HCT116 (cell line): Measurements from ENCODE around the gene BCL11B. TPM values are rescaled to one million over a fixed set of nuclear protein-coding genes. Genes with fewer than 3 reads are reported as not detected.

Experiments
- ATAC-seq: fragments of 200-7000 bp; cut with Tn5 transposase; 2 replicates; pipeline ENCODE4 v1.9.1; 2020; ENCODE audit warnings: mild to moderate bottlenecking, moderate library complexity
- BruUV-seq: library from RNA; stranded (reverse); fragments of 400-500 nt; replicated peaks from 2 replicates; lab custom pipeline; 2021; lab: Mats Ljungman, UMichigan
- CTCF ChIA-PET: fragments of 300-600 bp; sonication (Branson Sonifier 250); formaldehyde crosslinking; loops from one replicate; lab custom pipeline; 2021; ENCODE audit warnings: antibody characterized with exemption; lab: Charles Lee
- POLR2A ChIA-PET: fragments of 300-600, 350-600 bp; sonication (Branson Sonifier 250); formaldehyde crosslinking; loops from one replicate; lab custom pipeline; 2021; ENCODE audit warnings: antibody characterized with exemption; lab: Charles Lee
- RAD21 ChIA-PET, 2 experiments: fragments of 300-600 bp; sonication (Branson Sonifier 250); formaldehyde crosslinking; loops; one replicate each; lab custom pipeline; 2023; ENCODE audit warnings: low total read pairs in 2 of 2; ENCODE audit not compliant: uncharacterized antibody in 2 of 2, unreplicated experiment in 2 of 2, low non-redundant PET in 1 of 2; lab: Charles Lee
- DNase-seq: peaks from one replicate; pipeline ENCODE4 v3.0.0-alpha.2; 2010; ENCODE audit warnings: low read depth, low spot score
- H2AFZ ChIP-seq: fragments of 200-600 bp; shearing (Covaris generic), sonication (generic); 2 replicates; pipeline ENCODE4 v1.6.1; 2017; ENCODE audit warnings: low read depth, mixed run types, mixed read lengths, antibody characterized with exemption, low read length; ENCODE audit not compliant: poor library complexity, severe bottlenecking
- H3K27ac ChIP-seq: 2 replicates; pipeline ENCODE4 v1.5.1; 2012; ENCODE audit warnings: low read depth, low read length
- H3K27me3 ChIP-seq: fragments of 200-600 bp; sonication (generic); 2 replicates; pipeline ENCODE4 v1.6.1; 2016; ENCODE audit warnings: mixed run types, low read length, mixed read lengths; ENCODE audit not compliant: insufficient read depth
- H3K36me3 ChIP-seq, 2 experiments: fragments of 200-500 bp in 1 of 2; fragments of 200-600 bp in 1 of 2; sonication (Bioruptor generic) in 1 of 2; sonication (generic) in 1 of 2; 2 replicates each; pipeline versions ENCODE4 v1.5.1 to v1.6.1; 2014 to 2016; ENCODE audit warnings: low read length in 2 of 2, inconsistent platforms in 1 of 2, mixed read lengths in 1 of 2, mixed run types in 1 of 2; ENCODE audit not compliant: insufficient read depth in 2 of 2, control insufficient read depth in 1 of 2
- H3K4me1 ChIP-seq, 2 experiments: fragments of 200-600 bp in 1 of 2; sonication (generic) in 1 of 2; 2 replicates each; pipeline versions ENCODE4 v1.5.1 to v1.6.1; 2012 to 2017; ENCODE audit warnings: low read length in 2 of 2, inconsistent platforms in 1 of 2, mild to moderate bottlenecking in 1 of 2, mixed read lengths in 1 of 2, mixed run types in 1 of 2, moderate library complexity in 1 of 2; ENCODE audit not compliant: insufficient read depth in 2 of 2, control insufficient read depth in 1 of 2
- H3K4me2 ChIP-seq: fragments of 200-600 bp; sonication (generic); 2 replicates; pipeline ENCODE4 v1.6.1; 2017; ENCODE audit warnings: mixed run types, low read length, mixed read lengths
- H3K4me3 ChIP-seq, 2 experiments: fragments of 200-600 bp in 1 of 2; sonication (generic) in 1 of 2; replicated peaks in 1 of 2; 2 replicates each; pipeline ENCODE4 v1.5.1; 2011 to 2016; ENCODE audit warnings: low read length in 2 of 2, control low read depth in 1 of 2, low read depth in 1 of 2, mild to moderate bottlenecking in 1 of 2, mixed read lengths in 1 of 2, mixed run types in 1 of 2
- H3K79me2 ChIP-seq: fragments of 200-600 bp; sonication (generic); 2 replicates; pipeline ENCODE4 v1.6.1; 2017; ENCODE audit warnings: mild to moderate bottlenecking, mixed run types, low read length, moderate library complexity, mixed read lengths; ENCODE audit not compliant: insufficient read depth
- H3K9ac ChIP-seq: fragments of 200-600 bp; sonication (generic); 2 replicates; pipeline ENCODE4 v1.6.1; 2016; ENCODE audit warnings: low read length, mixed read lengths
- H3K9me2 ChIP-seq: fragments of 200-600 bp; sonication (generic), shearing (Covaris generic); 2 replicates; pipeline ENCODE4 v1.6.1; 2017; ENCODE audit warnings: mixed run types, mild to moderate bottlenecking, moderate library complexity; ENCODE audit not compliant: insufficient read depth
- H3K9me3 ChIP-seq, 2 experiments: fragments of 200-500 bp in 1 of 2; fragments of 200-600 bp in 1 of 2; sonication (Bioruptor generic) in 1 of 2; sonication (generic) in 1 of 2; 2 replicates each; pipeline ENCODE4 v1.6.1; 2014 to 2017; ENCODE audit warnings: low read length in 2 of 2, mixed read lengths in 2 of 2, inconsistent platforms in 1 of 2, low read depth in 1 of 2, mild to moderate bottlenecking in 1 of 2, mixed run types in 1 of 2, moderate library complexity in 1 of 2; ENCODE audit not compliant: control insufficient read depth in 1 of 2, insufficient read depth in 1 of 2
- H4K20me1 ChIP-seq: fragments of 200-600 bp; sonication (generic), shearing (Covaris generic); 2 replicates; pipeline ENCODE4 v1.6.1; 2017; ENCODE audit warnings: mixed run types, mild to moderate bottlenecking, moderate library complexity; ENCODE audit not compliant: insufficient read depth
- CEBPB ChIP-seq: IDR thresholded peaks from 2 replicates; pipeline ENCODE4 v1.6.1; 2012; ENCODE audit warnings: low read depth
- CTCF ChIP-seq, 3 experiments: fragments of 200-600 bp in 1 of 3; sonication (generic) in 1 of 3; IDR thresholded peaks in 2 of 3; conservative IDR thresholded peaks in 1 of 3; 2 replicates each; pipeline ENCODE4 v1.5.1; 2012 to 2017; ENCODE audit warnings: low read depth in 2 of 3, low read length in 2 of 3, antibody characterized with exemption in 1 of 3, borderline replicate concordance in 1 of 3, control low read depth in 1 of 3, mild to moderate bottlenecking in 1 of 3, mixed read lengths in 1 of 3, mixed run types in 1 of 3, moderate library complexity in 1 of 3; ENCODE audit not compliant: insufficient read depth in 1 of 3
- ELF1 ChIP-seq: IDR thresholded peaks from 2 replicates; pipeline ENCODE4 v1.6.1; 2012; ENCODE audit warnings: low read depth, borderline replicate concordance
- EZH2 ChIP-seq: fragments of 200-600 bp; sonication (generic); IDR thresholded peaks from 2 replicates; pipeline ENCODE4 v1.6.1; 2017; ENCODE audit warnings: antibody characterized with exemption, mixed run types
- EZH2phosphoT487 ChIP-seq: fragments of 200-600 bp; IDR thresholded peaks from 2 replicates; pipeline ENCODE4 v1.6.1; 2018; ENCODE audit warnings: antibody characterized with exemption, borderline replicate concordance
- JUND ChIP-seq: IDR thresholded peaks from 2 replicates; pipeline ENCODE4 v1.6.1; 2012
- SP1 ChIP-seq: IDR thresholded peaks from 2 replicates; pipeline ENCODE4 v1.6.1; 2012; ENCODE audit warnings: low read depth
- SRF ChIP-seq: IDR thresholded peaks from 2 replicates; pipeline ENCODE4 v1.6.1; 2012; ENCODE audit warnings: low read depth
- YY1 ChIP-seq: IDR thresholded peaks from 2 replicates; pipeline ENCODE4 v1.6.1; 2011; ENCODE audit warnings: low read length, low read depth, moderate library complexity, mild to moderate bottlenecking; ENCODE audit not compliant: insufficient replicate concordance; ENCODE audit errors: extremely low read depth
- ZBTB33 ChIP-seq: IDR thresholded peaks from 2 replicates; pipeline ENCODE4 v1.6.1; 2011; ENCODE audit warnings: mild to moderate bottlenecking, low read length, moderate library complexity; ENCODE audit not compliant: insufficient replicate concordance; ENCODE audit errors: extremely low read depth
- ZNF274 ChIP-seq: fragments of 200-500 bp; sonication (Bioruptor generic); IDR thresholded peaks from 2 replicates; pipeline ENCODE4 v1.6.1; 2014; ENCODE audit warnings: mild to moderate bottlenecking, low read depth, low read length, inconsistent platforms
- intact Hi-C: fragments of 100-400 bp; cut with micrococcal nuclease; formaldehyde crosslinking; loops from 2 replicates; pipeline ENCODE4 v1.10.0; 2022
- total RNA-seq: library from RNA; stranded (reverse); gene quantifications from one replicate; pipeline ENCODE4 v1.2.1, GENCODE V29; 2021; ENCODE audit not compliant: unreplicated experiment

Gene BCL11B
- total RNA-seq, 1 experiment from 2014 or later, result 1.1 TPM

DNA sequence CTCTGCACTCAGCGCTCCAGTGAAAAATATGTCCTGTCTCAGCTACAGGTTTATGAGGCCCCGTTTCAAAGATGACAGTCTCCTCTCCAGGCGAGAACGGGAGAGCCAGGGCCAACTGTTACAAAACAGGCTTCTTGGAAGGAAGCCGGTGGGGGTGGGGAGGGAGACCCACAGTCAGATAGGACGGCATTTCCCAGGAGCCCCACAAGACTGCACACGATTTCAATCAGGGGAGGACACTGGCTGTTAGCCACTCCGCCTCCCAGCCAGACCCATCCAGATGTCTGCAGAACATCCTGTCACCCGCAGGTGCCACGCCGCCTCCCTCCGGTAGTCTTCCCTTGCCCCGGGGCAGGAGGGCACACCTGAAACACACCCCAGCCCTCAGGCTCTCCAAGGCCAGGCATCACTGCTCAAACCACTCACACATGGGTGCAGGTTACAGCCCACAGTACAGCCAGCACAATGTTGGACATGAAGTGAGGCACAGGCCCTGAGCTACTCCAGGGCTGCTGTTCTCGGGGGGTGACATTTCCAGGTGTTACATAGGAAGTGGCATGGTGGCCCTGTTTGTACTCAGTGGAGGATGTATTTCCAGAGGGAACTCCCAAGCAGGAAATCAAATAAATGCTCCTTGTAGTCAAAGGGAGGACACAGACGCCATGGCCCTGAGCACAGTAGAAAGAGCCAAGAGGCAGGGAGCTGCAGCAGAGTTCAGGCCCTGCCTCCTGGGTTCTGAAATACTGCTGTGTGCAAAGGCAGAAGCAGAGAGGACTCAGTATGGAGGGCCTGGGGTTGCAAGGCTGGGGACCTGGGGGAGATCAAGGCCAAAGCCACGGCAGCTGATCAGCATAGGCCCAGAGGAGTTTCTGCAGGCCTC is 138.1 kb downstream of the BCL11B start (continued):
- TF ChIP-seq ELF1 (no peak), SRF (no peak), CTCF (IDR thresholded peaks at IDR 0.05 in 2 of 3, conservative IDR thresholded peaks at IDR 0.05 in 1 of 3; ENCODE audit: borderline replicate concordance in 1 of 3, insufficient read depth in 1 of 3, low read depth in 2 of 3, low read length in 2 of 3) (no peak)

DNA sequence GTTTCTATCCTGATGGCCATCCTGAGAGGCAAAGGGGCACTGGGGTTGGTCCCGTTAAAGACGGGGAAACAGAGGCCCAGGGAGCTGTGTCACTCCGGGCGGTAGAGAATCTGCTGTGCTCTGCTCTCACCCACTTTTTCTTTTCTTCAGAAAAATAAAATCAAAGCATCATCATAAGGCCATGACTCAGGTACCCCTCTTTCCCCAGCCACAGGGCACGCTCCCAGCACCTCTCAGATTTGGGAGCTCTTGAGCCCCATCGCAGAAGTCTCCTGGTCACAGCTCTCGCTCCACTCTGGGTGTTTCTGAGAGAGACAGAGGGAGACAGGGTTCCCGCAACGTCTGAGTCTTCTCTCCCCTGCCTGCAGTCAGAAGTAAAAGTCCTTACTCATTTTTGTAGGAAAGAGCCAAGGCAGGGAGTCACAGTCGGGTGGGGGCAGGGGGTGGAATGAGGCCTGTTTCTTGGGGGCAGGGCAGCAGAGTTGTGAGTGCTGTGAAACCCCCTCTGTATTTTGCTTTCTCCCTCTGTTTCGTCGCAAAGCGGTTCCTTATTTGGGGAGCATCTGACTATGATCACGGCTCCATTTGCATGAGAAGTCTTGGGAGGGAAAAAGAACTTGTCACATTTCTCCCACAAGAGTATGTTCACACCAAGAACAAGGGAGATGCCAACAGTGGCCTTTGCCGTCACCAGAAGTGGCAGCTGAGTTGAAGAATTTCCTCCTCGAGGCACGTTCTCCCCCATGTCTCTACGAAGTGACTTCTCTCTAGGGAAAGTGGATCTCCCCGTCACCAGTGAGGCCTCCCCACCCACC is 139.0 kb downstream of the BCL11B start:
- no peak overlapping the region for H3K9ac ChIP-seq
- no peaks in the 10 kb centered on the region for H4K20me1 ChIP-seq
- no peak overlapping the region for H3K4me3 ChIP-seq
- BruUV-seq, result no TSS peak
- no peaks in the 10 kb centered on the region for H3K36me3 ChIP-seq
- no peak overlapping the region for H3K27ac ChIP-seq
- H2AFZ ChIP-seq, result no peak overlapping the region
- ChIA-PET CTCF (no interaction called here), RAD21 (no interaction called here), POLR2A (no interaction called here)
- peaks cover 4% of the 10 kb centered on the region; the same call in 1 of the 2 replicates for H3K27me3 ChIP-seq
- ATAC-seq, result no peak
- H3K4me1 ChIP-seq, result peaks cover 0 to 5% of the 10 kb centered on the region in 2 experiments; a peak in 1 of 4 replicates
- intact Hi-C loops, result no loop called here
- no peak overlapping the region for H3K4me2 ChIP-seq
- no peak for DNase-seq
- H3K79me2 ChIP-seq, result no peaks in the 10 kb centered on the region
- H3K9me3 ChIP-seq, result no peaks in the 10 kb centered on the region
- no peaks in the 10 kb centered on the region for H3K9me2 ChIP-seq
- TF ChIP-seq ZNF274 (no peak), ZBTB33 (no peak), EZH2phosphoT487 (no peak), JUND (no peak), CEBPB (no peak), EZH2 (no peak), CTCF (IDR thresholded peaks at IDR 0.05 in 2 of 3, conservative IDR thresholded peaks at IDR 0.05 in 1 of 3; ENCODE audit: borderline replicate concordance in 1 of 3, insufficient read depth in 1 of 3, low read depth in 2 of 3, low read length in 2 of 3) (no peak), YY1 (no peak), SP1 (no peak)
